Subcutaneous abdominal adipose tissue (tissue), 5 donors: ENCODE data around the gene CDK6.
"Not testable (repeated sequence)": the region's sequence is repeated elsewhere in the genome, so short reads cannot be mapped to it uniquely, and the experiment has no call there.

Experiments used
- H3K27ac ChIP-seq: one replicate; pipeline ENCODE4 v1.7.0; 2013; ENCODE audit warnings: low read depth, mild to moderate bottlenecking, inconsistent platforms, low read length, moderate library complexity
- H3K27me3 ChIP-seq, 5 donors: one replicate each; pipeline ENCODE4 v1.7.0; 2013; ENCODE audit warnings: low read length in 5 of 5, inconsistent platforms in 1 of 5; ENCODE audit not compliant: control insufficient read depth in 5 of 5, insufficient read depth in 4 of 5
- H3K36me3 ChIP-seq, 5 donors: one replicate each; pipeline ENCODE4 v1.7.0; 2013; ENCODE audit warnings: low read length in 5 of 5; ENCODE audit not compliant: control insufficient read depth in 5 of 5, insufficient read depth in 5 of 5
- H3K4me1 ChIP-seq, 5 donors: one replicate each; pipeline ENCODE4 v1.7.0; 2013; ENCODE audit warnings: low read length in 5 of 5, mild to moderate bottlenecking in 3 of 5, moderate library complexity in 1 of 5; ENCODE audit not compliant: control insufficient read depth in 5 of 5, insufficient read depth in 5 of 5
- H3K4me3 ChIP-seq, 5 donors: one replicate each; pipeline ENCODE4 v1.7.0; 2013; ENCODE audit warnings: low read length in 5 of 5, low read depth in 1 of 5
- H3K9ac ChIP-seq, 5 donors: one replicate each; pipeline ENCODE4 v1.7.0; 2013; ENCODE audit warnings: low read length in 5 of 5, mild to moderate bottlenecking in 4 of 5, moderate library complexity in 3 of 5
- H3K9me3 ChIP-seq, 5 donors: one replicate each; pipeline ENCODE4 v1.7.0; 2013; ENCODE audit warnings: low read length in 5 of 5; ENCODE audit not compliant: control insufficient read depth in 5 of 5
- donor health status: healthy.
- donor health status: healthy.
- donor health status: healthy.
- donor health status: healthy.
- donor health status: healthy.

Gene CDK6

GRCh38 chr7:92874567-92874966 is 38.2 kb upstream of the CDK6 start:
- no peak overlapping the region for H3K27ac ChIP-seq
- no peaks in the 10 kb centered on the region for H3K9me3 ChIP-seq
- no peaks in the 10 kb centered on the region for H3K36me3 ChIP-seq
- H3K4me3 ChIP-seq: no peak overlapping the region
- peaks cover 0 to 1% (median 0%) of the 10 kb centered on the region in 5 donors for H3K4me1 ChIP-seq
- no peaks in the 10 kb centered on the region for H3K27me3 ChIP-seq
- no peak overlapping the region for H3K9ac ChIP-seq

GRCh38 chr7:92873776-92874175 is 37.4 kb upstream of the CDK6 start:
- H3K9ac ChIP-seq: no peak overlapping the region
- no peaks in the 10 kb centered on the region for H3K9me3 ChIP-seq
- no peak overlapping the region for H3K4me3 ChIP-seq
- no peaks in the 10 kb centered on the region for H3K27me3 ChIP-seq
- H3K36me3 ChIP-seq: no peaks in the 10 kb centered on the region
- H3K4me1 ChIP-seq: peaks cover 0 to 1% (median 0%) of the 10 kb centered on the region in 5 donors
- H3K27ac ChIP-seq: no peak overlapping the region

- Histone ChIP-seq H3K27ac (no peak overlapping the region), H3K4me1 (peaks cover 0 to 1% (median 0%) of the 10 kb centered on the region in 5 donors), H3K4me3 (no peak overlapping the region), H3K36me3 (no peaks in the 10 kb centered on the region), H3K27me3 (no peaks in the 10 kb centered on the region), H3K9ac (no peak overlapping the region), H3K9me3 (peaks cover 0 to 8% (median 3%) of the 10 kb centered on the region in 5 donors)
Measured at GRCh38 chr7:92872701-92873100, 36.3 kb upstream of the CDK6 start.

- Histone ChIP-seq H3K27me3 (no peaks in the 10 kb centered on the region), H3K36me3 (no peaks in the 10 kb centered on the region), H3K4me1 (peaks cover 0 to 1% (median 0%) of the 10 kb centered on the region in 5 donors), H3K27ac (no peak overlapping the region), H3K4me3 (no peak overlapping the region), H3K9ac (no peak overlapping the region), H3K9me3 (peaks cover 0 to 8% (median 3%) of the 10 kb centered on the region in 5 donors)
Measured at GRCh38 chr7:92868683-92869293, 32.4 kb upstream of the CDK6 start.

GRCh38 chr7:92864169-92864568 is 27.8 kb upstream of the CDK6 start:
- H3K27ac ChIP-seq, H3K27me3 ChIP-seq, H3K4me3 ChIP-seq, H3K4me1 ChIP-seq, H3K36me3 ChIP-seq, H3K9me3 ChIP-seq, H3K9ac ChIP-seq: not testable (repeated sequence)

- Histone ChIP-seq H3K4me3 (no peak overlapping the region), H3K27ac (no peak overlapping the region), H3K4me1 (no peaks in the 10 kb centered on the region), H3K27me3 (peaks cover 0 to 3% (median 0%) of the 10 kb centered on the region in 5 donors), H3K9ac (no peak overlapping the region), H3K9me3 (no peaks in the 10 kb centered on the region), H3K36me3 (no peaks in the 10 kb centered on the region)
Measured at GRCh38 chr7:92856436-92856835, 20.1 kb upstream of the CDK6 start.

GRCh38 chr7:92854501-92855238 is 18.3 kb upstream of the CDK6 start:
- Histone ChIP-seq H3K4me1 (no peaks in the 10 kb centered on the region), H3K36me3 (no peaks in the 10 kb centered on the region), H3K4me3 (no peak overlapping the region), H3K27ac (no peak overlapping the region), H3K9ac (no peak overlapping the region), H3K9me3 (no peaks in the 10 kb centered on the region), H3K27me3 (peaks cover 0 to 3% (median 0%) of the 10 kb centered on the region in 5 donors)

- Histone ChIP-seq H3K9me3 (no peaks in the 10 kb centered on the region), H3K27ac (no peak overlapping the region), H3K9ac (no peak overlapping the region), H3K4me1 (no peaks in the 10 kb centered on the region), H3K4me3 (no peak overlapping the region), H3K27me3 (peaks cover 0 to 3% (median 0%) of the 10 kb centered on the region in 5 donors), H3K36me3 (no peaks in the 10 kb centered on the region)
Measured at GRCh38 chr7:92851732-92852131, 15.4 kb upstream of the CDK6 start.

GRCh38 chr7:92850516-92850915 is 14.1 kb upstream of the CDK6 start:
- no peak overlapping the region for H3K9ac ChIP-seq
- peaks cover 0 to 3% (median 0%) of the 10 kb centered on the region in 5 donors for H3K27me3 ChIP-seq
- H3K36me3 ChIP-seq: no peaks in the 10 kb centered on the region
- no peak overlapping the region for H3K27ac ChIP-seq
- H3K4me3 ChIP-seq: no peak overlapping the region
- no peaks in the 10 kb centered on the region for H3K4me1 ChIP-seq
- H3K9me3 ChIP-seq: no peaks in the 10 kb centered on the region

GRCh38 chr7:92849322-92849721 is 12.9 kb upstream of the CDK6 start:
- H3K9me3 ChIP-seq: no peaks in the 10 kb centered on the region
- H3K9ac ChIP-seq: no peak overlapping the region
- no peak overlapping the region for H3K27ac ChIP-seq
- no peaks in the 10 kb centered on the region for H3K4me1 ChIP-seq
- no peak overlapping the region for H3K4me3 ChIP-seq
- H3K27me3 ChIP-seq: peaks cover 0 to 3% (median 0%) of the 10 kb centered on the region in 5 donors
- H3K36me3 ChIP-seq: no peaks in the 10 kb centered on the region
